ENCODE data around the gene PLA2G3. TPM values are rescaled to one million over a fixed set of nuclear protein-coding genes. Genes with fewer than 3 reads are reported as not detected.
"Not testable (repeated sequence)": the region's sequence is repeated elsewhere in the genome, so short reads cannot be mapped to it uniquely, and the experiment has no call there.

The PLA2G3 gene
- total and polyA plus RNA-seq, 5 donors: not detected

GRCh38 chr22:31099841-31100761 is 40.2 kb downstream of the PLA2G3 start:
- WGBS: 92% methylated on average over 34 of the region's 34 CpGs
- Histone ChIP-seq H3K27ac (ENCODE audit: low read length) (no peak overlapping the region), H3K27me3 (ENCODE audit: control insufficient read depth, insufficient read depth) (no peaks in the 10 kb centered on the region), H3K4me3 (ENCODE audit: low read length) (no peak overlapping the region), H3K4me1 (ENCODE audit: control insufficient read depth, insufficient read depth, low read length) (no peaks in the 10 kb centered on the region), H3K9me3 (ENCODE audit: control insufficient read depth, low read length) (no peaks in the 10 kb centered on the region)
- no peak for ATAC-seq
- intact Hi-C loops (cut with DNase I): no loop called here
- DNase-seq: peak in 1 of 3 donors; percentile 63

- Histone ChIP-seq H3K27ac (ENCODE audit: low read length) (no peak overlapping the region), H3K9me3 (ENCODE audit: control insufficient read depth, low read length) (no peaks in the 10 kb centered on the region), H3K4me3 (ENCODE audit: low read length) (no peak overlapping the region), H3K4me1 (ENCODE audit: control insufficient read depth, insufficient read depth, low read length) (no peaks in the 10 kb centered on the region), H3K27me3 (ENCODE audit: control insufficient read depth, insufficient read depth) (no peaks in the 10 kb centered on the region)
- intact Hi-C loops (cut with DNase I): no loop called here
- DNase-seq: peak in 1 of 3 donors; percentile 20
- 88% methylated on average over 6 of the region's 6 CpGs for WGBS
- no peak for ATAC-seq
These were observed 40.9 kb downstream of the PLA2G3 start for GRCh38 chr22:31099386-31099785.

GRCh38 chr22:31098632-31099110 is 41.6 kb downstream of the PLA2G3 start:
- 59% methylated on average over 36 of the region's 36 CpGs for WGBS
- no peak overlapping the region for H3K4me3 ChIP-seq (ENCODE audit: low read length)
- no peaks in the 10 kb centered on the region for H3K4me1 ChIP-seq (ENCODE audit: control insufficient read depth, insufficient read depth, low read length)
- H3K27ac ChIP-seq (ENCODE audit: low read length): peak overlapping the region; percentile 13
- DNase-seq (peak; percentile 64 to 85 (median 82)), ATAC-seq (peak; percentile 6 to 22)
- H3K9me3 ChIP-seq (ENCODE audit: control insufficient read depth, low read length): no peaks in the 10 kb centered on the region
- H3K27me3 ChIP-seq (ENCODE audit: control insufficient read depth, insufficient read depth): no peaks in the 10 kb centered on the region
- intact Hi-C loops (cut with DNase I): no loop called here

GRCh38 chr22:31097941-31098631 is 42.2 kb downstream of the PLA2G3 start:
- Histone ChIP-seq H3K27ac (ENCODE audit: low read length) (no peak overlapping the region), H3K27me3 (ENCODE audit: control insufficient read depth, insufficient read depth) (no peaks in the 10 kb centered on the region), H3K4me3 (ENCODE audit: low read length) (no peak overlapping the region), H3K9me3 (ENCODE audit: control insufficient read depth, low read length) (no peaks in the 10 kb centered on the region), H3K4me1 (ENCODE audit: control insufficient read depth, insufficient read depth, low read length) (no peaks in the 10 kb centered on the region)
- peak in 2 of 3 donors; percentile 26 to 53 for DNase-seq
- WGBS: 82% methylated on average over 10 of the region's 10 CpGs
- intact Hi-C loops (cut with DNase I): no loop called here
- no peak for ATAC-seq

GRCh38 chr22:31097539-31097938 is 42.8 kb downstream of the PLA2G3 start:
- 97% methylated on average over 5 of the region's 5 CpGs for WGBS
- H3K4me1 ChIP-seq (ENCODE audit: control insufficient read depth, insufficient read depth, low read length); H3K27me3 ChIP-seq (ENCODE audit: control insufficient read depth, insufficient read depth); H3K27ac ChIP-seq (ENCODE audit: low read length); ATAC-seq; intact Hi-C loops (cut with DNase I); H3K4me3 ChIP-seq (ENCODE audit: low read length); H3K9me3 ChIP-seq (ENCODE audit: control insufficient read depth, low read length); DNase-seq: not testable (repeated sequence)

GRCh38 chr22:31096657-31097279 is 43.5 kb downstream of the PLA2G3 start:
- no peak overlapping the region for H3K27ac ChIP-seq (ENCODE audit: low read length)
- intact Hi-C loops (cut with DNase I): no loop called here
- H3K4me1 ChIP-seq (ENCODE audit: control insufficient read depth, insufficient read depth, low read length): no peaks in the 10 kb centered on the region
- no peaks in the 10 kb centered on the region for H3K27me3 ChIP-seq (ENCODE audit: control insufficient read depth, insufficient read depth)
- no peak overlapping the region for H3K4me3 ChIP-seq (ENCODE audit: low read length)
- peak in 1 of 3 donors; percentile 64 for DNase-seq
- WGBS: 89% methylated on average over 27 of the region's 27 CpGs
- no peaks in the 10 kb centered on the region for H3K9me3 ChIP-seq (ENCODE audit: control insufficient read depth, low read length)
- no peak for ATAC-seq

- intact Hi-C loops (cut with DNase I): no loop called here
- Histone ChIP-seq H3K4me3 (ENCODE audit: low read length) (no peak overlapping the region), H3K27ac (ENCODE audit: low read length) (no peak overlapping the region), H3K27me3 (ENCODE audit: control insufficient read depth, insufficient read depth) (no peaks in the 10 kb centered on the region), H3K9me3 (ENCODE audit: control insufficient read depth, low read length) (no peaks in the 10 kb centered on the region), H3K4me1 (ENCODE audit: control insufficient read depth, insufficient read depth, low read length) (no peaks in the 10 kb centered on the region)
- ATAC-seq (no peak), DNase-seq (no peak)
- WGBS: 80% methylated on average over 3 of the region's 3 CpGs
These were observed 44.6 kb downstream of the PLA2G3 start for GRCh38 chr22:31095637-31096249.

GRCh38 chr22:31094741-31095140 is 45.6 kb downstream of the PLA2G3 start:
- H3K27me3 ChIP-seq (ENCODE audit: control insufficient read depth, insufficient read depth): no peaks in the 10 kb centered on the region
- H3K9me3 ChIP-seq (ENCODE audit: control insufficient read depth, low read length): no peaks in the 10 kb centered on the region
- ATAC-seq (no peak), DNase-seq (peak in 2 of 3 donors; percentile 29 to 43)
- no peak overlapping the region for H3K4me3 ChIP-seq (ENCODE audit: low read length)
- intact Hi-C loops (cut with DNase I): loop anchor here in 2 of 4 donors (5.0 kb wide), 1 partner anchor 53 kb away; no protein-coding TSS in a partner anchor
- H3K27ac ChIP-seq (ENCODE audit: low read length): no peak overlapping the region
- WGBS: 92% methylated on average over 7 of the region's 7 CpGs
- H3K4me1 ChIP-seq (ENCODE audit: control insufficient read depth, insufficient read depth, low read length): no peaks in the 10 kb centered on the region

- 45% methylated on average over 5 of the region's 5 CpGs for WGBS
- Histone ChIP-seq H3K9me3 (ENCODE audit: control insufficient read depth, low read length) (no peaks in the 10 kb centered on the region), H3K4me3 (ENCODE audit: low read length) (peak overlapping the region; percentile 34), H3K4me1 (ENCODE audit: control insufficient read depth, insufficient read depth, low read length) (no peaks in the 10 kb centered on the region), H3K27ac (ENCODE audit: low read length) (peak overlapping the region; percentile 93), H3K27me3 (ENCODE audit: control insufficient read depth, insufficient read depth) (no peaks in the 10 kb centered on the region)
- intact Hi-C loops (cut with DNase I): loop anchor here in 2 of 4 donors (5.0 kb wide), 1 partner anchor 53 kb away; no protein-coding TSS in a partner anchor
- peak; percentile 30 to 82 (median 81) for DNase-seq
- peak; percentile 6 to 33 for ATAC-seq
These were observed 46.2 kb downstream of the PLA2G3 start for GRCh38 chr22:31094021-31094551.
